Erythroblast (primary cell): ENCODE results near the gene HDAC4.

Experiments
- GATA1 ChIP-seq: IDR thresholded peaks from 2 replicates; pipeline ENCODE4 v1.6.1; 2011; ENCODE audit warnings: low read depth, mild to moderate bottlenecking, control low read depth, low read length, moderate library complexity
- POLR2A ChIP-seq: IDR thresholded peaks from 2 replicates; pipeline ENCODE4 v1.6.1; 2011; ENCODE audit warnings: mild to moderate bottlenecking, low read length

GRCh38 chr2:239438995-239439753 lies 38.4 kb upstream of the HDAC4 start:
- TF ChIP-seq POLR2A (no peak), GATA1 (no peak)
